Neuronal stem cell (in vitro differentiated cells): Measurements from ENCODE around the gene CEBPA.

Source experiments
- DNase-seq: peaks from one replicate; pipeline ENCODE4 v3.0.0-alpha.2; 2013; ENCODE audit warnings: low spot score
- H2AFZ ChIP-seq: one replicate; pipeline ENCODE4 v1.6.1; 2013; ENCODE audit warnings: mild to moderate bottlenecking, low read length, inconsistent platforms
- H2AK5ac ChIP-seq: 2 replicates; pipeline ENCODE4 v1.6.1; 2013; ENCODE audit warnings: low read depth, mild to moderate bottlenecking, inconsistent platforms, low read length, moderate library complexity, mixed read lengths
- H2BK120ac ChIP-seq: 2 replicates; pipeline ENCODE4 v1.6.1; 2013; ENCODE audit warnings: low read depth, mild to moderate bottlenecking, inconsistent platforms, low read length, moderate library complexity, mixed read lengths
- H2BK12ac ChIP-seq: one replicate; pipeline ENCODE4 v1.6.1; 2013; ENCODE audit warnings: low read length, inconsistent platforms
- H2BK15ac ChIP-seq: 2 replicates; pipeline ENCODE4 v1.6.1; 2013; ENCODE audit warnings: mild to moderate bottlenecking, low read length, inconsistent platforms, mixed read lengths
- H2BK5ac ChIP-seq: one replicate; pipeline ENCODE4 v1.6.1; 2013; ENCODE audit warnings: inconsistent platforms, mild to moderate bottlenecking, low read length, moderate library complexity
- H3K14ac ChIP-seq: one replicate; pipeline ENCODE4 v1.6.1; 2013; ENCODE audit warnings: low read length, inconsistent platforms
- H3K18ac ChIP-seq: 2 replicates; pipeline ENCODE4 v1.6.1; 2013; ENCODE audit warnings: low read length, inconsistent platforms
- H3K23ac ChIP-seq: 2 replicates; pipeline ENCODE4 v1.6.1; 2013; ENCODE audit warnings: low read depth, mild to moderate bottlenecking, mixed read lengths, low read length, inconsistent platforms; ENCODE audit not compliant: poor library complexity
- H3K27ac ChIP-seq: replicated peaks from 3 replicates; pipeline ENCODE4 v1.5.1; 2013; ENCODE audit warnings: low read length, inconsistent platforms
- H3K27me3 ChIP-seq, 3 experiments: 2 replicates each; pipeline ENCODE4 v1.6.1; 2013; ENCODE audit warnings: low read length in 3 of 3, mild to moderate bottlenecking in 2 of 3, inconsistent platforms in 1 of 3, low read depth in 1 of 3, mixed read lengths in 1 of 3, moderate library complexity in 1 of 3; ENCODE audit not compliant: control insufficient read depth in 3 of 3, insufficient read depth in 3 of 3
- H3K36me3 ChIP-seq, 2 donors: replicated peaks in 1 of 2; 2 replicates each; pipeline ENCODE4 v1.6.1; 2013; ENCODE audit warnings: low read length in 2 of 2; ENCODE audit not compliant: control insufficient read depth in 2 of 2, insufficient read depth in 2 of 2
- H3K4ac ChIP-seq: 2 replicates; pipeline ENCODE4 v1.6.1; 2013; ENCODE audit warnings: inconsistent platforms, mild to moderate bottlenecking, low read length, moderate library complexity
- H3K4me1 ChIP-seq, 2 donors: 1 replicate in 1 of 2; 2 replicates in 1 of 2; pipeline ENCODE4 v1.6.1; 2013; ENCODE audit warnings: low read length in 2 of 2, low read depth in 1 of 2; ENCODE audit not compliant: control insufficient read depth in 2 of 2, insufficient read depth in 1 of 2
- H3K4me2 ChIP-seq: one replicate; pipeline ENCODE4 v1.6.1; 2013; ENCODE audit warnings: mild to moderate bottlenecking, low read length, inconsistent platforms; ENCODE audit not compliant: insufficient read depth, poor library complexity, severe bottlenecking
- H3K4me3 ChIP-seq, 2 donors: 2 replicates each; pipeline ENCODE4 v1.5.1; 2013; ENCODE audit warnings: low read length in 2 of 2, mild to moderate bottlenecking in 2 of 2, inconsistent platforms in 1 of 2, moderate library complexity in 1 of 2
- H3K79me1 ChIP-seq: one replicate; pipeline ENCODE4 v1.6.1; 2013; ENCODE audit warnings: low read depth, mild to moderate bottlenecking, inconsistent platforms, low read length, moderate library complexity
- H3K9ac ChIP-seq: one replicate; pipeline ENCODE4 v1.6.1; 2013; ENCODE audit warnings: mild to moderate bottlenecking, low read depth, low read length, inconsistent platforms; ENCODE audit not compliant: poor library complexity
- H3K9me3 ChIP-seq, 2 donors: replicated peaks in 1 of 2; 2 replicates each; pipeline versions ENCODE3 to v1.6.1; 2013; ENCODE audit warnings: low read length in 2 of 2, mild to moderate bottlenecking in 2 of 2, inconsistent platforms in 1 of 2, low read depth in 1 of 2, mixed read lengths in 1 of 2, moderate library complexity in 1 of 2; ENCODE audit not compliant: control insufficient read depth in 2 of 2, insufficient read depth in 1 of 2
- H4K8ac ChIP-seq: one replicate; pipeline ENCODE4 v1.6.1; 2013; ENCODE audit warnings: low read depth, mild to moderate bottlenecking, inconsistent platforms, low read length, moderate library complexity
- H4K91ac ChIP-seq: one replicate; pipeline ENCODE4 v1.6.1; 2013; ENCODE audit warnings: low read length, low read depth, mild to moderate bottlenecking, inconsistent platforms; ENCODE audit not compliant: poor library complexity
- WGBS, 2 donors: extraction: QIAGEN DNeasy Blood & Tissue Kit; methylation state at CpG; one replicate each; pipeline ENCODE4 v1.1.7; 2013; ENCODE audit warnings: missing lambda C conversion rate in 2 of 2, mixed read lengths in 1 of 2; ENCODE audit not compliant: insufficient read length in 2 of 2, insufficient replicate concordance in 1 of 2; ENCODE audit errors: extremely low coverage in 2 of 2; 5-methylcytosine and 5-hydroxymethylcytosine counted together

CEBPA gene

DNA sequence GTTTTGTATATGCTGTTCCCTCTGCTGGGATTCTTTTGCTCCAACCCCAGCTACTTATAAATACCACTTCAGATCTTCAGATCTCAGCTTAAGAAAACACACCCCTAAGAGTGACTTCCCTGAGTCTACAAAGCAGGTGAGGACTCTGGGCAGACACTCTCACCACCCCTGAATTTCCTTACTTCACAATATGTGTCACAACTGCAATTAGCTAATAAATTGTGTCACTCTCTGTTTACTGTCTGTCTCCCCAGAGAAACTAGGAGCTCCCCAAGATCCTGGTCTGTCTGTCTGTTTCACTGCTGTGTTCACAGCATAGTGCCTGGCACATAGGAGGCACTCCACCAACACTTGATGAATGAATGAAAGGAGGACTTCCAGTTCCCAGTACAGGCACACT is 14.4 kb downstream of the CEBPA start:
- Histone ChIP-seq H3K27ac (no peak overlapping the region), H2AFZ (no peak overlapping the region), H4K8ac (no peak overlapping the region), H2BK5ac (no peak overlapping the region), H3K14ac (no peak overlapping the region), H4K91ac (no peak overlapping the region), H3K4me2 (no peak overlapping the region), H3K36me3 (no peaks in the 10 kb centered on the region), H3K9me3 (peaks cover 0 to 5% of the 10 kb centered on the region in 2 donors), H3K27me3 (peaks cover 0 to 44% (median 0%) of the 10 kb centered on the region in 3 experiments), H3K4ac (no peak overlapping the region), H2AK5ac (no peak overlapping the region), H3K4me3 (no peak overlapping the region), H2BK120ac (no peak overlapping the region), H3K4me1 (peaks cover 6 to 13% of the 10 kb centered on the region in 2 donors), H3K79me1 (no peaks in the 10 kb centered on the region), H2BK12ac (no peak overlapping the region), H3K18ac (no peak overlapping the region), H2BK15ac (no peak overlapping the region), H3K9ac (no peak overlapping the region), H3K23ac (no peak overlapping the region)
- no peak for DNase-seq

DNA sequence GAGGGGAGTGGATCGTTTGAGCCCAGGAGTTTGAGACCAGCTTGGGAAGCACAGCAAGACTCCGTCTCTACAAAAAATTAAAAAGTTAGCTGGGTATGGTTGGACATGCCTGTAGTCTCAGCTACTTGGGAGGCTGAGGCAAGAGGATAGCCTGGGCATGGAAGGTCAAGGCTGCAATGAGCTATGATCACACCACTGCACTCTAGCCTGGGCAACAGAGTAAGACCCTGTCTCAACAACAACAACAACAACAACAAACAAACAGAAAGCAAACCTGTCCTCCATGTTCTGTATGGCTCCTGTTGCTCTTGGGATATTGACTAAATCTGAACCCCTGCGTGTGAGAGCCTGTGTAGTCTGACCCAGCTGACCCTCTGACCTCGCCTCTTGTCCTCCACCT is 14.9 kb downstream of the CEBPA start:
- Histone ChIP-seq H3K4ac (no peak overlapping the region), H4K8ac (no peak overlapping the region), H3K27ac (no peak overlapping the region), H3K18ac (peak overlapping the region; percentile 22), H3K79me1 (no peaks in the 10 kb centered on the region), H4K91ac (no peak overlapping the region), H3K23ac (no peak overlapping the region), H3K4me2 (no peak overlapping the region), H2BK12ac (no peak overlapping the region), H3K14ac (no peak overlapping the region), H3K27me3 (peaks cover 0 to 43% (median 0%) of the 10 kb centered on the region in 3 experiments), H3K4me3 (no peak overlapping the region), H3K9ac (no peak overlapping the region), H2BK15ac (no peak overlapping the region), H2AK5ac (peak overlapping the region; percentile 64), H2BK120ac (no peak overlapping the region), H2BK5ac (no peak overlapping the region), H2AFZ (no peak overlapping the region), H3K9me3 (peaks cover 0 to 5% of the 10 kb centered on the region in 2 donors), H3K4me1 (peaks cover 6 to 13% of the 10 kb centered on the region in 2 donors), H3K36me3 (no peaks in the 10 kb centered on the region)
- WGBS, 2 donors = no CpG with 5 or more reads among the region's 4 CpGs
- DNase-seq = no peak

DNA sequence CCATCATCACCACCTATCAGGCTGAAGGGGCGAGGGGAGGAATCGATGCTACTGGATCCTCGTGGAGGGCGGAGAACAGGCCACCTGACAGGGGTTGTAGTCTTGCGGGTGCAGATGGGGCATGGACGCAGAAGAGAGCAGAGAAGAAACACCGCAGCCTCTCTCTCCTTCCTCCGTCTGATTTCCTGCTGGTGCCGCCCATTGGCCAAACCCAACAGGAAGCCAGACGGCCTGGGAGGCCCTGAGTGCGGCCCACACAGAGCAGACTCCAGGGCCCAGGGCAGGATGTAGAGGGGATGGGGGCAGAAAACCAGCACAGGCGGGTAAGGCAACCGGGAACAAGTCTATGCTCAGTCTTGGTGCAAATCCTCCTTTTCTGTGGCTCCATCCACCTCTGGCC is 15.4 kb downstream of the CEBPA start:
- DNase-seq = no peak
- Histone ChIP-seq H3K14ac (no peak overlapping the region), H4K91ac (no peak overlapping the region), H2BK120ac (no peak overlapping the region), H2AFZ (no peak overlapping the region), H3K18ac (peak overlapping the region; percentile 22), H2BK12ac (no peak overlapping the region), H2BK15ac (no peak overlapping the region), H3K79me1 (no peaks in the 10 kb centered on the region), H3K9me3 (peaks cover 0 to 5% of the 10 kb centered on the region in 2 donors), H3K4me3 (no peak overlapping the region), H3K27ac (no peak overlapping the region), H3K36me3 (no peaks in the 10 kb centered on the region), H2AK5ac (peak overlapping the region; percentile 64), H2BK5ac (no peak overlapping the region), H3K27me3 (peaks cover 0 to 39% (median 0%) of the 10 kb centered on the region in 3 experiments), H4K8ac (no peak overlapping the region), H3K23ac (no peak overlapping the region), H3K4ac (no peak overlapping the region), H3K4me1 (peaks cover 6 to 13% of the 10 kb centered on the region in 2 donors), H3K4me2 (no peak overlapping the region), H3K9ac (no peak overlapping the region)
- WGBS, 2 donors = no CpG with 5 or more reads among the region's 13 CpGs

DNA sequence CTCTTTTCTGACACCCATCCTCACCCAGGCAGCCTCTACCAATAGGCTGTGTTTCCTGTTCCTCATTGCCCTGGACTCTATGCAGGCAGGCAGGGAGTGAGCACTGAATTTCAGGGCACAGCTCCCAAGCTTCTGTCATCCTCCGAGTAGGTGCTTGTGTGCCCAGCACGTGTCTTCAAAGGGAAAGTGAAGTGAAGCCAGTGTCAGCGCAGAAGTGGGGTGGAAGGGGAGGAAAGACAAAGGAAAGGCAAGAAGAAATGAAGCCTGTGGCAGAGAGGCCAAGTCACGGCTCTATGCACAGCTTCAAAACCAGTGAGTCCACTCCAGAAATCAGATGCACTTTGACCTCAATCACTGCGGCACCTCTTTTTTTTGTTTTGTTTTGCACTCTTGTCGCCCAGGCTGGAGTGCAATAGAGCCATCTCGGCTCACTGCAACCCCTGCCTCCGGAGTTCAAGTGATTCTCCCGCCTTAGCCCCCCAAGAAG is 16.9 kb downstream of the CEBPA start:
- H2BK15ac ChIP-seq = peak overlapping the region; percentile 81
- H3K4ac ChIP-seq = no peak overlapping the region
- H2BK12ac ChIP-seq = no peak overlapping the region
- peaks cover 0 to 5% of the 10 kb centered on the region in 2 donors for H3K9me3 ChIP-seq
- no CpG with 5 or more reads among the region's 9 CpGs for WGBS, 2 donors
- peak overlapping the region; percentile 62 for H3K18ac ChIP-seq
- H2BK5ac ChIP-seq = no peak overlapping the region
- DNase-seq = no peak
- no peak overlapping the region for H3K4me2 ChIP-seq
- H3K9ac ChIP-seq = no peak overlapping the region
- H2BK120ac ChIP-seq = no peak overlapping the region
- no peak overlapping the region for H4K8ac ChIP-seq
- H3K4me3 ChIP-seq = no peak overlapping the region
- H3K79me1 ChIP-seq = no peaks in the 10 kb centered on the region
- H3K36me3 ChIP-seq = no peaks in the 10 kb centered on the region
- peaks cover 6 to 13% of the 10 kb centered on the region in 2 donors for H3K4me1 ChIP-seq
- peak overlapping the region; percentile 33 for H3K27ac ChIP-seq
- no peak overlapping the region for H2AFZ ChIP-seq
- no peak overlapping the region for H4K91ac ChIP-seq
- no peak overlapping the region for H3K23ac ChIP-seq
- H2AK5ac ChIP-seq = no peak overlapping the region
- H3K27me3 ChIP-seq = peaks cover 0 to 29% (median 0%) of the 10 kb centered on the region in 3 experiments
- no peak overlapping the region for H3K14ac ChIP-seq
